ENCODE data around the gene ACR. TPM values are rescaled to one million over a fixed set of nuclear protein-coding genes. Genes with fewer than 3 reads are reported as not detected.

Gene ACR
- not detected in 2 replicates for total RNA-seq

GRCh38 chr22:50737728-50738648 lies at the start of gene ACR:
Gene ACR (plus strand): TSS chr22:50738204. CDS start chr22:50738236, 32 bp downstream.

DNA sequence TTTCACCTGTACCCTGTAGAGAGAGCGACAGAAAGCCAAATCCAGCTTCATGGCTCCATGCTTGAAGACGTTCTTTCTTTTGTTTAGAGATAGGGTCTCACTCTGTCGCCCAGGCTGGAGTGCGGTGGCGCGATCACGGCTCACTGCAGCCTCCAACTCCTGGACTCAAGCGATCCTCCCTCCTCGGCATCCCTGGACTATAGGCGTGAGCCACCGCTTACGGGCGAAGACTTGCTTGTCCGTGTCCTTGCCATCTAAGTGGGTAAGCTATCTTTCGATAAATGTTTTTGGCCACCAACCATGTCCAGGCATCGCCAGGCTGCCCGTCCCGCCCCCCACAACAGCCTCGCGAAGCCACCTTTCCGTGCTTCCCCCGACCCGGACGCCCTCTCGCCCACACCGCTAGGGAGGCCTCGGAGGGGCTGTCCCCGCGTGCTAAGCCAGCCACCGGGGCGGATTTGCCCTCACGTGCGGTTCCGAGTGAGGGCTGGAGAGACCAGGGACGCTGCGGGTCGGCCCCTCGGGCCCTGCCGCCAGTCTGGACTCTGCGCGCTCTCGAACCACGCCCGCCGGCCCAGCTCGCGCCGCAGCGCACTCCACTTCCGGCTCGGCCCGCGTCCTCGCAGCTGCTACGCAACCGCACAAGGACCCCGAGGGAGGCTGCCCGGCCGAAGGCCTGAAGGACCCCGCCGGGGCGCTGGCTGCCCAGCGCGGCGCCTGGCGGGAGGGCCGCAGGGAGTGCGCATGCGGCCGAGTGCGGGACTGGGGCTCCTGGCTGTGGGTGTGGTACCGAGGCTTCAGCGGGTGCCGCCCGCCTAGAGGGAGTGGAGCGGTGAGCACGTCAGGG lies 45.3 kb downstream of the ACR start, which contains the start of gene RABL2B:
RABL2B (minus strand) TSS at position 604 of the 847 bp plus-strand sequence. CDS start 1,342 bp downstream, outside the sequence.

Other genes starting within 250 kb of the ACR start
- 64.2 and 77.0 TPM in 2 replicates for gene LMF2, start 230.5 kb upstream of the ACR start, total RNA-seq
- gene NCAPH2, start 230.0 kb upstream of the ACR start, total RNA-seq = 22.5 and 28.0 TPM in 2 replicates
- 1.3 and 2.5 TPM in 2 replicates for gene SCO2, start 212.6 kb upstream of the ACR start, total RNA-seq
- gene TYMP, start 208.2 kb upstream of the ACR start, total RNA-seq = 46.3 and 57.6 TPM in 2 replicates
- 1.8 and 2.4 TPM in 2 replicates for gene KLHDC7B, start 192.3 kb upstream of the ACR start, total RNA-seq
- not detected in 2 replicates for gene SYCE3, start 175.3 kb upstream of the ACR start, total RNA-seq
- gene CPT1B, start 159.8 kb upstream of the ACR start, total RNA-seq = 0.51 and 1.4 TPM in 2 replicates
- 25.7 and 26.1 TPM in 2 replicates for gene CHKB, start 155.4 kb upstream of the ACR start, total RNA-seq
- 0.68 and 2.7 TPM in 2 replicates for gene MAPK8IP2, start 137.4 kb upstream of the ACR start, total RNA-seq
- 42.0 and 68.4 TPM in 2 replicates for gene ARSA, start 110.1 kb upstream of the ACR start, total RNA-seq
- gene SHANK3, start 65.4 kb upstream of the ACR start, total RNA-seq = 2.5 and 3.8 TPM in 2 replicates
- gene RABL2B, start 45.4 kb downstream of the ACR start, total RNA-seq = 6.7 and 16.2 TPM in 2 replicates

Measured in pericardium fibroblast (primary cell).